Liver (tissue), 9 donors: ENCODE measurements around the gene PELI2. TPM values are rescaled to one million over a fixed set of nuclear protein-coding genes. Genes with fewer than 3 reads are reported as not detected.

Experiments used
- DNase-seq: peaks from one replicate; pipeline ENCODE4 v3.0.0-alpha.2; 2017; ENCODE audit warnings: low spot score
- H3K27ac ChIP-seq, 2 donors: one replicate each; pipeline ENCODE4 v1.7.0; 2013; ENCODE audit warnings: inconsistent platforms in 2 of 2, low read length in 2 of 2, control low read depth in 1 of 2, low read depth in 1 of 2, mild to moderate bottlenecking in 1 of 2
- H3K27me3 ChIP-seq, 4 donors: one replicate each; pipeline versions ENCODE4 v1.6.1 to v1.7.0; 2013; ENCODE audit warnings: low read length in 3 of 4, inconsistent platforms in 1 of 4, mild to moderate bottlenecking in 1 of 4, moderate library complexity in 1 of 4; ENCODE audit not compliant: control insufficient read depth in 4 of 4, insufficient read depth in 4 of 4
- H3K36me3 ChIP-seq, 4 donors: one replicate each; pipeline versions ENCODE4 v1.6.1 to v1.7.0; 2013; ENCODE audit warnings: low read length in 3 of 4, mild to moderate bottlenecking in 3 of 4, low read depth in 1 of 4, moderate library complexity in 1 of 4; ENCODE audit not compliant: control insufficient read depth in 4 of 4, insufficient read depth in 3 of 4
- H3K4me1 ChIP-seq, 4 donors: one replicate each; pipeline versions ENCODE4 v1.6.1 to v1.7.0; 2013; ENCODE audit warnings: low read length in 3 of 4, mild to moderate bottlenecking in 3 of 4, moderate library complexity in 1 of 4; ENCODE audit not compliant: control insufficient read depth in 4 of 4, insufficient read depth in 4 of 4
- H3K4me3 ChIP-seq, 3 donors: one replicate each; pipeline versions ENCODE4 v1.6.1 to v1.7.0; 2013; ENCODE audit warnings: low read length in 3 of 3, control low read depth in 1 of 3, low read depth in 1 of 3, mild to moderate bottlenecking in 1 of 3
- H3K9ac ChIP-seq, 2 donors: one replicate each; pipeline ENCODE4 v1.7.0; 2013; ENCODE audit warnings: low read length in 2 of 2, mild to moderate bottlenecking in 2 of 2, moderate library complexity in 2 of 2, control low read depth in 1 of 2, low read depth in 1 of 2
- H3K9me3 ChIP-seq, 4 donors: one replicate each; pipeline versions ENCODE4 v1.6.1 to v1.7.0; 2013; ENCODE audit warnings: low read length in 3 of 4; ENCODE audit not compliant: control insufficient read depth in 4 of 4
- ATF3 ChIP-seq: IDR thresholded peaks from 2 replicates; pipeline ENCODE4 v1.6.1; 2016; ENCODE audit warnings: antibody characterized with exemption
- CTCF ChIP-seq: fragments of 150-350 bp; IDR thresholded peaks from 2 replicates; pipeline ENCODE4 v1.5.1; 2017; ENCODE audit warnings: improper control_type of control experiment, low read depth, low read length; ENCODE audit not compliant: missing input control
- EGR1 ChIP-seq, 2 donors: IDR thresholded peaks; 2 replicates each; pipeline ENCODE4 v1.6.1; 2016 to 2018; ENCODE audit warnings: antibody characterized with exemption in 2 of 2, low read depth in 2 of 2
- FOXA1 ChIP-seq: IDR thresholded peaks from 2 replicates; pipeline ENCODE4 v1.6.1; 2016; ENCODE audit warnings: antibody characterized with exemption
- FOXA2 ChIP-seq: IDR thresholded peaks from 2 replicates; pipeline ENCODE4 v1.6.1; 2016; ENCODE audit warnings: antibody characterized with exemption
- GABPA ChIP-seq, 2 donors: IDR thresholded peaks in 1 of 2; conservative IDR thresholded peaks in 1 of 2; 2 replicates each; pipeline ENCODE4 v1.6.1; 2016; ENCODE audit warnings: antibody characterized with exemption in 2 of 2, mild to moderate bottlenecking in 1 of 2, moderate library complexity in 1 of 2
- HNF4A ChIP-seq, 2 donors: conservative IDR thresholded peaks; 2 replicates each; pipeline ENCODE4 v1.6.1; 2016; ENCODE audit warnings: antibody characterized with exemption in 2 of 2, mild to moderate bottlenecking in 2 of 2
- HNF4G ChIP-seq: IDR thresholded peaks from 2 replicates; pipeline ENCODE4 v1.6.1; 2016; ENCODE audit warnings: antibody characterized with exemption
- JUND ChIP-seq, 2 donors: IDR thresholded peaks; 2 replicates each; pipeline ENCODE4 v1.6.1; 2016; ENCODE audit warnings: antibody characterized with exemption in 2 of 2
- MAX ChIP-seq: IDR thresholded peaks from 2 replicates; pipeline ENCODE4 v1.6.1; 2016; ENCODE audit warnings: antibody characterized with exemption
- NR2F2 ChIP-seq: IDR thresholded peaks from 2 replicates; pipeline ENCODE4 v1.6.1; 2016; ENCODE audit warnings: antibody characterized with exemption
- RAD21 ChIP-seq, 2 donors: IDR thresholded peaks; 2 replicates each; pipeline ENCODE4 v1.6.1; 2016; ENCODE audit warnings: antibody characterized with exemption in 2 of 2, mild to moderate bottlenecking in 2 of 2
- REST ChIP-seq: IDR thresholded peaks from 2 replicates; pipeline ENCODE4 v1.6.1; 2016; ENCODE audit warnings: antibody characterized with exemption, mild to moderate bottlenecking
- RXRA ChIP-seq, 2 donors: IDR thresholded peaks; 2 replicates each; pipeline ENCODE4 v1.6.1; 2017 to 2018; ENCODE audit warnings: antibody characterized with exemption in 2 of 2, mild to moderate bottlenecking in 1 of 2
- SP1 ChIP-seq: IDR thresholded peaks from 2 replicates; pipeline ENCODE4 v1.6.1; 2018; ENCODE audit warnings: antibody characterized with exemption, mild to moderate bottlenecking
- TAF1 ChIP-seq: conservative IDR thresholded peaks from 2 replicates; pipeline ENCODE4 v1.6.1; 2016; ENCODE audit warnings: antibody characterized with exemption, mild to moderate bottlenecking
- YY1 ChIP-seq: IDR thresholded peaks from 2 replicates; pipeline ENCODE4 v1.6.1; 2016; ENCODE audit warnings: antibody characterized with exemption, mild to moderate bottlenecking
- ZBTB33 ChIP-seq: IDR thresholded peaks from 2 replicates; pipeline ENCODE4 v1.6.1; 2016; ENCODE audit warnings: antibody characterized with exemption
- WGBS: extraction: QIAGEN DNeasy Blood & Tissue Kit; methylation state at CpG from one replicate; pipeline ENCODE4 v1.1.7; 2013; 5-methylcytosine and 5-hydroxymethylcytosine counted together
- polyA plus RNA-seq, 2 donors: library from polyadenylated mRNA; stranded (reverse) in 1 of 2; unstranded in 1 of 2; fragments of 200-250 nt in 1 of 2; fragments of >200 nt in 1 of 2; fragmentation: Nextera tagmentation in 1 of 2; extraction: Ambion mirVana in 1 of 2; gene quantifications; one replicate each; pipeline versions ENCODE4 v1.2.1 to v1.2.3, GENCODE V29; 2013 to 2015
- total RNA-seq, 2 donors: library from RNA; depleted of rRNA; stranded (reverse); fragments of >200 nt; gene quantifications; one replicate each; pipeline ENCODE4 v1.2.3, GENCODE V29; 2014
- donor health status: healthy.
- donor health status: healthy.
- donor health status: healthy.
- donor health status: healthy.
- donor health status: healthy.

Gene PELI2
- total and polyA plus RNA-seq, 4 donors: 0.68 to 2.9 (median 1.2) TPM

GRCh38 chr14:56144176-56144575 lies 26.0 kb downstream of the PELI2 start:
- no peak for DNase-seq
- no peak overlapping the region for H3K4me3 ChIP-seq
- H3K36me3 ChIP-seq: no peaks in the 10 kb centered on the region
- WGBS: 94% methylated on average over 1 of the region's 1 CpG
- peaks cover 0 to 2% (median 0%) of the 10 kb centered on the region in 4 donors for H3K27me3 ChIP-seq
- no peak overlapping the region for H3K9ac ChIP-seq
- H3K9me3 ChIP-seq: no peaks in the 10 kb centered on the region
- TF ChIP-seq FOXA1: no peak
- no peak for TF ChIP-seq RAD21 (IDR thresholded peaks at IDR 0.05)
- TF ChIP-seq RXRA (IDR thresholded peaks at IDR 0.05): no peak
- no peak for TF ChIP-seq JUND (IDR thresholded peaks at IDR 0.05)
- TF ChIP-seq GABPA (IDR thresholded peaks at IDR 0.05 in 1 of 2, conservative IDR thresholded peaks at IDR 0.05 in 1 of 2): no peak
- no peak for TF ChIP-seq HNF4G
- TF ChIP-seq FOXA2: no peak
- TF ChIP-seq REST: no peak
- no peak for TF ChIP-seq YY1
- no peak for TF ChIP-seq NR2F2
- TF ChIP-seq ATF3: no peak
- TF ChIP-seq SP1: no peak
- no peak for TF ChIP-seq TAF1
- TF ChIP-seq ZBTB33: no peak
- TF ChIP-seq CTCF: no peak
- no peak for TF ChIP-seq EGR1 (IDR thresholded peaks at IDR 0.05; ENCODE audit: low read depth in 2 of 2)
- TF ChIP-seq HNF4A (conservative IDR thresholded peaks at IDR 0.05): no peak
- TF ChIP-seq MAX: no peak
- H3K4me1 ChIP-seq: no peaks in the 10 kb centered on the region
- no peak overlapping the region for H3K27ac ChIP-seq
